CD14-positive monocyte (primary cell): ENCODE data around the gene MAD2L1. TPM values are rescaled to one million over a fixed set of nuclear protein-coding genes. Genes with fewer than 3 reads are reported as not detected.
"Not testable (repeated sequence)": the region's sequence is repeated elsewhere in the genome, so short reads cannot be mapped to it uniquely, and the experiment has no call there.

Experiments
- DNase-seq, 3 donors: peaks; one replicate each; pipeline ENCODE4 v3.0.0-alpha.2; 2011 to 2022
- H2AFZ ChIP-seq: 2 replicates; pipeline ENCODE4 v1.6.0; 2012; ENCODE audit warnings: mild to moderate bottlenecking, low read depth, low read length, inconsistent platforms; ENCODE audit not compliant: insufficient read depth, poor library complexity, severe bottlenecking
- H3K27ac ChIP-seq, 2 donors: 1 replicate in 1 of 2; 2 replicates in 1 of 2; pipeline ENCODE4 v1.5.1; 2012 to 2013; ENCODE audit warnings: low read length in 2 of 2, control low read depth in 1 of 2, inconsistent platforms in 1 of 2, low read depth in 1 of 2, mild to moderate bottlenecking in 1 of 2
- H3K27me3 ChIP-seq, 2 donors: one replicate each; pipeline versions ENCODE4 v1.6.0 to v1.6.1; 2011 to 2013; ENCODE audit warnings: low read length in 2 of 2; ENCODE audit not compliant: control insufficient read depth in 2 of 2, insufficient read depth in 2 of 2
- H3K36me3 ChIP-seq, 2 donors: replicated peaks in 1 of 2; 1 replicate in 1 of 2; 2 replicates in 1 of 2; pipeline versions ENCODE4 v1.5.1 to v1.6.1; 2012 to 2013; ENCODE audit warnings: low read length in 2 of 2, control low read depth in 1 of 2, inconsistent platforms in 1 of 2, mild to moderate bottlenecking in 1 of 2; ENCODE audit not compliant: insufficient read depth in 2 of 2, control insufficient read depth in 1 of 2
- H3K4me1 ChIP-seq, 2 donors: 1 replicate in 1 of 2; 2 replicates in 1 of 2; pipeline versions ENCODE4 v1.5.1 to v1.6.1; 2012 to 2013; ENCODE audit warnings: low read length in 2 of 2, control low read depth in 1 of 2, inconsistent platforms in 1 of 2, mild to moderate bottlenecking in 1 of 2, moderate library complexity in 1 of 2; ENCODE audit not compliant: insufficient read depth in 2 of 2, control insufficient read depth in 1 of 2
- H3K4me2 ChIP-seq: replicated peaks from 2 replicates; pipeline ENCODE3; 2012; ENCODE audit warnings: low read length, moderate library complexity, mild to moderate bottlenecking; ENCODE audit not compliant: poor library complexity, severe bottlenecking; ENCODE audit errors: extremely low read depth
- H3K4me3 ChIP-seq, 3 experiments: fragments of 200-600 bp in 1 of 3; sonication (generic) in 1 of 3; replicated peaks in 1 of 3; 1 replicate in 2 of 3; 2 replicates in 1 of 3; pipeline ENCODE4 v1.5.1; 2011 to 2013; ENCODE audit warnings: low read length in 3 of 3, mild to moderate bottlenecking in 3 of 3, control low read depth in 2 of 3, low read depth in 2 of 3, inconsistent platforms in 1 of 3, moderate library complexity in 1 of 3
- H3K79me2 ChIP-seq: 2 replicates; pipeline ENCODE4 v1.6.0; 2012; ENCODE audit warnings: mild to moderate bottlenecking, control low read depth, inconsistent platforms, low read length, moderate library complexity; ENCODE audit not compliant: insufficient read depth
- H3K9ac ChIP-seq: 2 replicates; pipeline ENCODE4 v1.6.0; 2017; ENCODE audit warnings: low read length, mild to moderate bottlenecking; ENCODE audit not compliant: insufficient read depth, poor library complexity, severe bottlenecking
- H3K9me3 ChIP-seq, 2 donors: replicated peaks in 1 of 2; 1 replicate in 1 of 2; 2 replicates in 1 of 2; pipeline versions ENCODE4 v1.5.1 to v1.6.1; 2012 to 2013; ENCODE audit warnings: low read length in 2 of 2, control low read depth in 1 of 2; ENCODE audit not compliant: control insufficient read depth in 1 of 2, insufficient read depth in 1 of 2
- H4K20me1 ChIP-seq: 2 replicates; pipeline ENCODE4 v1.6.0; 2012; ENCODE audit warnings: mild to moderate bottlenecking, low read length, control low read depth, moderate library complexity; ENCODE audit not compliant: insufficient read depth
- H3K27ac Mint-ChIP-seq, 7 donors: one replicate each; pipeline ENCODE4 v1.8.0; 2020; ENCODE audit warnings: mild to moderate bottlenecking in 7 of 7, mixed read lengths in 7 of 7, moderate library complexity in 6 of 7, inconsistent platforms in 2 of 7
- H3K27me3 Mint-ChIP-seq, 3 donors: one replicate each; pipeline ENCODE4 v1.8.0; 2021 to 2022; ENCODE audit warnings: low read depth in 3 of 3, mild to moderate bottlenecking in 3 of 3, mixed read lengths in 3 of 3, moderate library complexity in 3 of 3, inconsistent platforms in 1 of 3
- H3K36me3 Mint-ChIP-seq, 2 donors: one replicate each; pipeline ENCODE4 v1.8.0; 2020; ENCODE audit warnings: mixed read lengths in 2 of 2, inconsistent platforms in 1 of 2, mild to moderate bottlenecking in 1 of 2
- H3K4me1 Mint-ChIP-seq: one replicate; pipeline ENCODE4 v1.8.0; 2020; ENCODE audit warnings: mild to moderate bottlenecking, mixed read lengths
- H3K4me3 Mint-ChIP-seq, 2 donors: one replicate each; pipeline ENCODE4 v1.8.0; 2020; ENCODE audit warnings: mild to moderate bottlenecking in 2 of 2, mixed read lengths in 2 of 2, moderate library complexity in 1 of 2
- H3K9me3 Mint-ChIP-seq, 7 donors: one replicate each; pipeline ENCODE4 v1.8.0; 2020 to 2022; ENCODE audit warnings: mixed read lengths in 7 of 7, mild to moderate bottlenecking in 6 of 7, moderate library complexity in 6 of 7, inconsistent platforms in 2 of 7
- CTCF ChIP-seq: fragments of 200-600 bp; IDR thresholded peaks from one replicate; pipeline ENCODE4 v1.8.0; 2022; ENCODE audit warnings: antibody characterized with exemption, mild to moderate bottlenecking
- WGBS: methylation state at CpG from one replicate; pipeline ENCODE4 v1.1.5; 2013; ENCODE audit warnings: missing lambda C conversion rate; ENCODE audit not compliant: insufficient coverage; 5-methylcytosine and 5-hydroxymethylcytosine counted together
- intact Hi-C, 2 donors: fragments of 100-400 bp; cut with micrococcal nuclease; formaldehyde crosslinking; loops; one replicate each; pipeline versions ENCODE4 v1.15.0 to v1.15.1; 2023
- polyA plus RNA-seq, 3 donors: library from polyadenylated mRNA; depleted of rRNA in 1 of 3; unstranded in 2 of 3; stranded (reverse) in 1 of 3; fragments of 300-500 nt in 2 of 3; fragments of >200 nt in 1 of 3; fragmentation: Illumina TruSeq in 2 of 3; gene quantifications; 1 replicate in 2 of 3; 2 replicates in 1 of 3; pipeline ENCODE4 v1.2.3, GENCODE V29; 2012 to 2021

MAD2L1 gene
- polyA plus RNA-seq, 3 donors = 0.16 to 0.82 (median 0.67) TPM

DNA sequence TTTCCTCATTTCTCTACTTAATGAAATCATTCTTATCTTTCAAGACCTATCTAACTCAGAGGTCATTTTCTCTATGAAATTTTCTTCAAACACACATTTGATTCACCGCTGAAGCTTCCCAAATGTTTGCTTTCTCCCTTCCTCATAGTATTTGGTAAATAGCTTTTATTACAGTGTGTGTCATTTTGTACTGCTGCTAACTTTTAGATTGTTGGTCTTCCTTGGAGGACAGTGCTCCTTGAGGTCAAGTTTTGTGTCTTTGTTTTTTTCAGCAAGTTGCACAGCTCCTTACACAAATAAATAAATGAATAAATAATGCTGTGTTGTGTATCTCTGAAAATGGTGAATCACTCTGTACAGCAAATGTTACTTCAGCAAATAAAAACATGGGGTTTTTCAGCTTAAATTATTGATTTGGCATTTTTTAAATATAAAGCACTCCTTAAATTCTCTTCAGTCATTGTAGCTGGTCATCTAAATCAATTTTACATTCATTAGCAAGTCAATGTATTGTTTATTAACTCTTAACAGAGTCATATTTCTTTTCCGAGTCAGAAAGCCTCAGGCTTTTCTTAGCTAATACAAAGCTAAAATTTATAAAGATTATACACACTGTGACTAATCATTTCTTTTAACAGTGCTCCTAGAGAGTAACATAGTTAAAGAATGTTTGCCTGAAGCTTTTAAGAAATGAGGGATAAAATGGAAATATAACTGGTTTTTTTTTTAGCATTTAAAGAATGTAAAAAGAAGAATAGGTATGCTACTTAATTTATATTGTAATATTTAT lies 30.1 kb upstream of the MAD2L1 start:
- intact Hi-C loops = no loop called here
- peaks cover 0 to 4% (median 2%) of the 10 kb centered on the region in 3 donors for H3K27me3 Mint-ChIP-seq
- peaks cover 0 to 2% of the 10 kb centered on the region in 2 donors for H3K27me3 ChIP-seq
- no peaks in the 10 kb centered on the region for H3K79me2 ChIP-seq
- no peak overlapping the region for H3K27ac ChIP-seq
- H4K20me1 ChIP-seq = no peaks in the 10 kb centered on the region
- H3K9ac ChIP-seq = no peak overlapping the region
- no peaks in the 10 kb centered on the region for H3K9me3 Mint-ChIP-seq
- no CpG with 5 or more reads among the region's 2 CpGs for WGBS
- no peak overlapping the region for H2AFZ ChIP-seq
- TF ChIP-seq CTCF = no peak
- no peak for DNase-seq
- no peak overlapping the region for H3K4me3 ChIP-seq
- H3K4me1 ChIP-seq = peaks cover 0 to 3% of the 10 kb centered on the region in 2 donors
- H3K4me3 Mint-ChIP-seq = no peak overlapping the region
- H3K27ac Mint-ChIP-seq = no peak overlapping the region
- H3K36me3 Mint-ChIP-seq = no peaks in the 10 kb centered on the region
- H3K4me1 Mint-ChIP-seq = peaks cover 4% of the 10 kb centered on the region
- no peak overlapping the region for H3K4me2 ChIP-seq
- no peaks in the 10 kb centered on the region for H3K36me3 ChIP-seq
- H3K9me3 ChIP-seq = no peaks in the 10 kb centered on the region

- Mint-ChIP-seq H3K4me1 (peaks cover 12% of the 10 kb centered on the region), H3K27ac (no peak overlapping the region), H3K27me3 (peaks cover 0 to 4% (median 0%) of the 10 kb centered on the region in 3 donors), H3K9me3 (peaks cover 3 to 16% (median 9%) of the 10 kb centered on the region in 7 donors), H3K4me3 (no peak overlapping the region), H3K36me3 (no peaks in the 10 kb centered on the region)
- no peak overlapping the region for H3K4me2 ChIP-seq
- no peak overlapping the region for H2AFZ ChIP-seq
- H3K27ac ChIP-seq = no peak overlapping the region
- intact Hi-C loops = no loop called here
- peaks cover 5 to 10% of the 10 kb centered on the region in 2 donors for H3K4me1 ChIP-seq
- peaks cover under 1 to 3% of the 10 kb centered on the region in 2 donors for H3K27me3 ChIP-seq
- H3K36me3 ChIP-seq = no peaks in the 10 kb centered on the region
- no peaks in the 10 kb centered on the region for H3K79me2 ChIP-seq
- no peak overlapping the region for H3K9ac ChIP-seq
- H4K20me1 ChIP-seq = no peaks in the 10 kb centered on the region
- WGBS = 60% methylated on average over 1 of the region's 2 CpGs
- H3K4me3 ChIP-seq = no peak overlapping the region
- no peaks in the 10 kb centered on the region for H3K9me3 ChIP-seq
- peak in 1 of 3 donors; percentile 4 for DNase-seq
- no peak for TF ChIP-seq CTCF
These were observed 21.9 kb upstream of the MAD2L1 start for GRCh38 chr4:120088507-120088906.

DNA sequence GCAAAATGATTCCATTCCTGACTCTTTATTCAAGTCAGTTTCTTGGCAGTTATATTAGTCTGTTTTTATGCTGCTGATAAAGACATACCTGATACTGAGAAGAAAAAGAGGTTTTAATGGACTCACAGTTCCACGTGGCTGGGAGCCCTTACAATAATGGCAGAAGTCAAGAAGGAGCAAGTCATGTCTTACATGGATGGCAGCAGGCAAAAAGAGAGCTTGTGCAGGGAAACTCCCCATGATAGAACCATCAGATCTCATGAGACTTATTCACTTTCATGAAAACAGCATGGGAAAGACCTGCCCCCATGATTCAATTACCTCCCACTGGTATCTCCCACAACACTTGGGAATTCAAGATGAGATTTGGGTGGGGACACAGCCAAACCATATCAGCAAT lies 21.4 kb upstream of the MAD2L1 start:
- H3K4me3 ChIP-seq, H3K27me3 ChIP-seq, H3K79me2 ChIP-seq, H4K20me1 ChIP-seq, H3K4me2 ChIP-seq, H2AFZ ChIP-seq, H3K36me3 Mint-ChIP-seq, H3K27ac ChIP-seq, H3K9ac ChIP-seq, H3K36me3 ChIP-seq, H3K27me3 Mint-ChIP-seq, H3K9me3 ChIP-seq, H3K27ac Mint-ChIP-seq, H3K4me3 Mint-ChIP-seq, intact Hi-C loops, DNase-seq: not testable (repeated sequence)
- Mint-ChIP-seq H3K9me3 (peaks cover 3 to 16% (median 9%) of the 10 kb centered on the region in 7 donors), H3K4me1 (peaks cover 12% of the 10 kb centered on the region)
- peaks cover 5 to 10% of the 10 kb centered on the region in 2 donors for H3K4me1 ChIP-seq
- WGBS = 67% methylated on average over 1 of the region's 1 CpG
